ENCODE measurements around the gene CSH1.
"Not testable (repeated sequence)": the region's sequence is repeated elsewhere in the genome, so short reads cannot be mapped to it uniquely, and the experiment has no call there.

GRCh38 chr17:63896524-63897354 is at the start of gene CSH1:
- TF ChIP-seq MAX (IDR thresholded peaks at IDR 0.05); CTCF (IDR thresholded peaks at IDR 0.05; ENCODE audit: low read depth, low read length, missing input control); YY1 (IDR thresholded peaks at IDR 0.05); REST (IDR thresholded peaks at IDR 0.05); HNF4A (conservative IDR thresholded peaks at IDR 0.05): not testable (repeated sequence)

All from liver (tissue), 3 donors.